PC-9 (cell line): ENCODE measurements around the gene ACOX1. TPM values are rescaled to one million over a fixed set of nuclear protein-coding genes. Genes with fewer than 3 reads are reported as not detected.

Experiments
- BruUV-seq: library from RNA; stranded (reverse); fragments of 400-500 nt; replicated peaks from 2 replicates; lab custom pipeline; 2021; lab: Mats Ljungman, UMichigan
- CTCF ChIA-PET: fragments of 300-600 bp; sonication (Branson Sonifier 250); formaldehyde crosslinking; loops from one replicate; lab custom pipeline; 2022; ENCODE audit warnings: antibody characterized with exemption; lab: Charles Lee
- POLR2A ChIA-PET: fragments of 300-600 bp; sonication (Branson Sonifier 250); formaldehyde crosslinking; loops from one replicate; lab custom pipeline; 2022; ENCODE audit warnings: antibody characterized with exemption; ENCODE audit not compliant: unreplicated experiment; lab: Charles Lee
- DNase-seq, 2 experiments: peaks; one replicate each; pipeline versions ENCODE4 v3.0.0 to v3.0.0-alpha.2; 2015 to 2022; ENCODE audit warnings: mixed read lengths in 1 of 2
- H2AFZ ChIP-seq: fragments of 200-600 bp; sonication (generic); 2 replicates; pipeline ENCODE4 v1.8.1; 2017; ENCODE audit warnings: antibody characterized with exemption
- H3F3A ChIP-seq: fragments of 200-600 bp; sonication (generic); 2 replicates; pipeline ENCODE4 v1.8.1; 2017; ENCODE audit warnings: antibody characterized with exemption, mild to moderate bottlenecking, low read depth; ENCODE audit not compliant: insufficient read depth
- H3K27ac ChIP-seq: fragments of 200-600 bp; sonication (generic); 2 replicates; pipeline ENCODE4 v1.6.1; 2016; ENCODE audit warnings: mixed run types
- H3K27me3 ChIP-seq: fragments of 200-600 bp; sonication (generic); 2 replicates; pipeline ENCODE4 v1.6.1; 2016; ENCODE audit warnings: low read depth, mixed run types; ENCODE audit not compliant: insufficient read depth
- H3K36me3 ChIP-seq: fragments of 200-600 bp; sonication (generic); 2 replicates; pipeline ENCODE4 v1.6.1; 2016; ENCODE audit warnings: low read depth, mixed run types
- H3K4me1 ChIP-seq: fragments of 200-600 bp; sonication (generic); replicated peaks from 2 replicates; pipeline ENCODE4 v1.6.1; 2016; ENCODE audit warnings: mixed run types; ENCODE audit not compliant: insufficient read depth
- H3K4me2 ChIP-seq: fragments of 200-600 bp; sonication (generic); 2 replicates; pipeline ENCODE4 v1.6.1; 2017; ENCODE audit warnings: mixed run types
- H3K4me3 ChIP-seq: fragments of 200-600 bp; sonication (generic); 2 replicates; pipeline ENCODE4 v1.6.1; 2016; ENCODE audit warnings: mixed run types
- H3K79me2 ChIP-seq: fragments of 200-600 bp; sonication (generic); 2 replicates; pipeline ENCODE4 v1.6.1; 2017; ENCODE audit warnings: low read depth, mixed run types
- H3K9me2 ChIP-seq: fragments of 200-600 bp; sonication (generic); 2 replicates; pipeline ENCODE4 v1.8.1; 2017; ENCODE audit warnings: mild to moderate bottlenecking; ENCODE audit not compliant: insufficient read depth
- H3K9me3 ChIP-seq: fragments of 200-600 bp; sonication (generic); 2 replicates; pipeline ENCODE4 v1.8.1; 2016; ENCODE audit warnings: low read depth; ENCODE audit not compliant: insufficient read depth
- H4K20me1 ChIP-seq: fragments of 200-600 bp; sonication (generic); 2 replicates; pipeline ENCODE4 v1.8.1; 2017; ENCODE audit not compliant: insufficient read depth
- CTCF ChIP-seq: fragments of 200-600 bp; sonication (generic); conservative IDR thresholded peaks from 2 replicates; pipeline ENCODE4 v1.6.1; 2017; ENCODE audit warnings: mixed run types, antibody characterized with exemption, mild to moderate bottlenecking, moderate library complexity
- EZH2 ChIP-seq: fragments of 200-600 bp; sonication (generic); IDR thresholded peaks from 2 replicates; pipeline ENCODE4 v1.8.0; 2017; ENCODE audit warnings: antibody characterized with exemption, low read depth
- intact Hi-C: fragments of 100-400 bp; cut with micrococcal nuclease; formaldehyde crosslinking; loops from one replicate; pipeline ENCODE4 v1.10.0; 2022; ENCODE audit not compliant: unreplicated experiment
- total RNA-seq: library from RNA; stranded (reverse); gene quantifications from 2 replicates; pipeline ENCODE4 v1.2.3, GENCODE V29; 2021

The ACOX1 gene
- total RNA-seq, 1 experiment from 2014 or later: 35.5 TPM

GRCh38 chr17:75922963-75923874 lies 55.7 kb downstream of the ACOX1 start:
- Histone ChIP-seq H3K4me1 (no peaks in the 10 kb centered on the region), H3K79me2 (no peaks in the 10 kb centered on the region), H3K36me3 (no peaks in the 10 kb centered on the region), H3F3A (no peaks in the 10 kb centered on the region), H3K27ac (no peak overlapping the region), H3K27me3 (no peaks in the 10 kb centered on the region), H3K4me3 (no peak overlapping the region), H4K20me1 (no peaks in the 10 kb centered on the region), H3K9me2 (no peaks in the 10 kb centered on the region), H3K4me2 (no peak overlapping the region), H3K9me3 (no peaks in the 10 kb centered on the region), H2AFZ (no peak overlapping the region)
- intact Hi-C loops: no loop called here
- no peak for DNase-seq
- ChIA-PET POLR2A (no interaction called here), CTCF (no interaction called here)
- no peak for TF ChIP-seq EZH2
- no peak for TF ChIP-seq CTCF
- BruUV-seq: no TSS peak

GRCh38 chr17:75922173-75922961 lies 56.6 kb downstream of the ACOX1 start:
- no peaks in the 10 kb centered on the region for H3K36me3 ChIP-seq
- H3K9me3 ChIP-seq: no peaks in the 10 kb centered on the region
- CTCF ChIA-PET: no interaction called here
- no peaks in the 10 kb centered on the region for H3K79me2 ChIP-seq
- TF ChIP-seq CTCF (no peak), EZH2 (no peak)
- intact Hi-C loops: no loop called here
- no peak overlapping the region for H3K4me3 ChIP-seq
- H3K4me1 ChIP-seq: no peaks in the 10 kb centered on the region
- BruUV-seq: no TSS peak
- DNase-seq: no peak
- no peaks in the 10 kb centered on the region for H3K27me3 ChIP-seq
- no peak overlapping the region for H3K4me2 ChIP-seq
- H3F3A ChIP-seq: no peaks in the 10 kb centered on the region
- H2AFZ ChIP-seq: no peak overlapping the region
- H4K20me1 ChIP-seq: no peaks in the 10 kb centered on the region
- no peaks in the 10 kb centered on the region for H3K9me2 ChIP-seq
- POLR2A ChIA-PET: no interaction called here
- H3K27ac ChIP-seq: no peak overlapping the region

DNA sequence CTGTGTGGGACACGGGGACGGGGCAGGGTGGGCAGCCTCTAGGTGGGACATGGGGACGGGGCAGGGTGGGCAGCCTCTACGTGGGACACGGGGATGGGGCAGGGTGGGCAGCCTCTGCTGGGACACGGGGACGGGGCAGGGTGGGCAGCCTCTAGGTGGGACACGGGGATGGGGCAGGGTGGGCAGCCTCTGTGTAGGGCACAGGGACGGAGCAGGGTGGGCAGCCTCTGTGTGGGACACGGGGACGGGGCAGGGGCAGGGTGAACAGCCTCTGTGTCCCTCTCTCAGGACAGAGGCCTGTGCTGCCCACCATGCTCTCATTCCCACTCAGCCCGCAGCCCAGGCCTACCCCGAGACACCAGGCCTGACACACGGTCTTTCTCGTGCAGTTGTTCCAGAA lies 57.4 kb downstream of the ACOX1 start:
- H3K4me1 ChIP-seq: no peaks in the 10 kb centered on the region
- no peaks in the 10 kb centered on the region for H3K36me3 ChIP-seq
- H4K20me1 ChIP-seq: no peaks in the 10 kb centered on the region
- no peak overlapping the region for H3K4me2 ChIP-seq
- POLR2A ChIA-PET: interaction anchor here (0.7 kb wide), 1 partner anchor 66 kb away, joined by 7 read pairs; the partner anchor contains the start of gene WBP2
- no peak overlapping the region for H3K4me3 ChIP-seq
- BruUV-seq: no TSS peak
- no peaks in the 10 kb centered on the region for H3K9me3 ChIP-seq
- no peak overlapping the region for H2AFZ ChIP-seq
- intact Hi-C loops: no loop called here
- TF ChIP-seq CTCF: no peak
- no peak for TF ChIP-seq EZH2
- H3F3A ChIP-seq: no peaks in the 10 kb centered on the region
- no peaks in the 10 kb centered on the region for H3K27me3 ChIP-seq
- no peaks in the 10 kb centered on the region for H3K9me2 ChIP-seq
- no peak for DNase-seq
- H3K79me2 ChIP-seq: no peaks in the 10 kb centered on the region
- H3K27ac ChIP-seq: no peak overlapping the region
- CTCF ChIA-PET: no interaction called here
